Keratinocyte (primary cell): ENCODE results near the gene GAPDHS. TPM values are rescaled to one million over a fixed set of nuclear protein-coding genes. Genes with fewer than 3 reads are reported as not detected.

Experiments
- DNase-seq: peaks from one replicate; pipeline ENCODE4 v3.0.0-alpha.2; 2011; ENCODE audit warnings: low read depth, missing footprints, low spot score
- FAIRE-seq: peaks from 2 replicates; lab custom pipeline; 2011; peaks lifted over from hg19 to GRCh38; lab: Jason Lieb, UNC
- H2AFZ ChIP-seq: 2 replicates; pipeline ENCODE4 v1.6.0; 2012; ENCODE audit warnings: low read length, control low read depth, inconsistent platforms; ENCODE audit not compliant: control insufficient read depth
- H3K27ac ChIP-seq: 2 replicates; pipeline ENCODE4 v1.5.1; 2011; ENCODE audit warnings: low read length; ENCODE audit not compliant: control insufficient read depth, insufficient read depth
- H3K27me3 ChIP-seq: 3 replicates; pipeline ENCODE4 v1.6.0; 2011; ENCODE audit warnings: low read length; ENCODE audit not compliant: control insufficient read depth, insufficient read depth; ENCODE audit errors: extremely low read depth
- H3K36me3 ChIP-seq, 2 experiments: 2 replicates in 1 of 2; 3 replicates in 1 of 2; pipeline ENCODE4 v1.5.1; 2011; ENCODE audit warnings: low read length in 2 of 2, mild to moderate bottlenecking in 1 of 2; ENCODE audit not compliant: control insufficient read depth in 2 of 2, insufficient read depth in 2 of 2; ENCODE audit errors: extremely low read depth in 1 of 2
- H3K4me1 ChIP-seq: 3 replicates; pipeline ENCODE4 v1.5.1; 2011; ENCODE audit warnings: low read length; ENCODE audit not compliant: control insufficient read depth, insufficient read depth; ENCODE audit errors: extremely low read depth
- H3K4me2 ChIP-seq: 3 replicates; pipeline ENCODE4 v1.6.0; 2011; ENCODE audit warnings: low read depth, low read length; ENCODE audit not compliant: control insufficient read depth, insufficient read depth; ENCODE audit errors: extremely low read depth
- H3K4me3 ChIP-seq, 3 experiments: fragments of 200-600 bp in 1 of 3; sonication (generic) in 1 of 3; 2 replicates in 2 of 3; 3 replicates in 1 of 3; pipeline ENCODE4 v1.5.1; 2011 to 2016; ENCODE audit warnings: low read length in 3 of 3, mild to moderate bottlenecking in 3 of 3, control low read depth in 2 of 3, inconsistent platforms in 1 of 3, low read depth in 1 of 3, mixed read lengths in 1 of 3, mixed run types in 1 of 3, moderate library complexity in 1 of 3; ENCODE audit not compliant: control insufficient read depth in 2 of 3, insufficient read depth in 2 of 3; ENCODE audit errors: extremely low read depth in 1 of 3
- H3K79me2 ChIP-seq: 2 replicates; pipeline ENCODE4 v1.6.0; 2012; ENCODE audit warnings: low read length; ENCODE audit not compliant: control insufficient read depth, insufficient read depth
- H3K9ac ChIP-seq: 3 replicates; pipeline ENCODE4 v1.6.0; 2011; ENCODE audit warnings: low read length; ENCODE audit not compliant: control insufficient read depth, insufficient read depth; ENCODE audit errors: extremely low read depth
- H3K9me1 ChIP-seq: 3 replicates; pipeline ENCODE4 v1.6.0; 2011; ENCODE audit warnings: low read length; ENCODE audit not compliant: control insufficient read depth, insufficient read depth; ENCODE audit errors: extremely low read depth
- H3K9me3 ChIP-seq: 2 replicates; pipeline ENCODE4 v1.5.1; 2012; ENCODE audit warnings: low read depth, low read length; ENCODE audit not compliant: control insufficient read depth
- H4K20me1 ChIP-seq: 3 replicates; pipeline ENCODE4 v1.6.0; 2011; ENCODE audit warnings: low read length; ENCODE audit not compliant: control insufficient read depth, insufficient read depth; ENCODE audit errors: extremely low read depth
- EZH2 ChIP-seq: IDR thresholded peaks from one replicate; pipeline ENCODE4 v1.6.1; 2012; ENCODE audit warnings: inconsistent platforms, mild to moderate bottlenecking, low read length, moderate library complexity
- dilution Hi-C: fragments of 300-500 bp; cut with MboI; formaldehyde crosslinking; loops from one replicate; pipeline ENCODE4 v1.7.0; 2020; ENCODE audit warnings: low sequenced_read_pairs; ENCODE audit not compliant: extremely low pct_ligation_motif_present
- polyA plus RNA-seq, 5 experiments: library from polyadenylated mRNA; depleted of rRNA in 3 of 5; stranded (reverse) in 3 of 5; stranded (forward) in 1 of 5; unstranded in 1 of 5; fragments of >200 nt; gene quantifications; 1 replicate in 1 of 5; 2 replicates in 3 of 5; 3 replicates in 1 of 5; pipeline versions ENCODE4 v1.2.1 to v1.2.3, GENCODE V29; 2011 to 2012; ENCODE audit warnings: missing spikeins in 2 of 5, low read depth in 1 of 5, low replicate concordance in 1 of 5
- TF ChIP-seq, protein P1 (sequence below), 3 experiments: IDR thresholded peaks in 1 of 3; conservative IDR thresholded peaks in 1 of 3; optimal IDR thresholded peaks in 1 of 3; 2 replicates in 2 of 3; 3 replicates in 1 of 3; pipeline versions ENCODE3 to v1.5.1; 2011; ENCODE audit warnings: low read length in 3 of 3, mild to moderate bottlenecking in 3 of 3, moderate library complexity in 2 of 3, control low read depth in 1 of 3, inconsistent platforms in 1 of 3; ENCODE audit not compliant: insufficient read depth in 2 of 3; ENCODE audit errors: extremely low read depth in 1 of 3

GAPDHS gene
- polyA plus RNA-seq, 1 donor (not counting 4 experiments of a cell fraction or from before 2014, with no cell fraction given), result 0.08 TPM

GRCh38 chr19:35577918-35578317, 44.7 kb downstream of the GAPDHS start:
- H3K4me3 ChIP-seq, result no peak overlapping the region
- H4K20me1 ChIP-seq, result no peaks in the 10 kb centered on the region
- no peak overlapping the region for H3K27ac ChIP-seq
- no peaks in the 10 kb centered on the region for H3K9me1 ChIP-seq
- H2AFZ ChIP-seq, result no peak overlapping the region
- H3K9ac ChIP-seq, result no peak overlapping the region
- H3K4me2 ChIP-seq, result no peak overlapping the region
- FAIRE-seq, result no peak
- dilution Hi-C loops, result no loop called here
- no peak for TF ChIP-seq EZH2
- TF ChIP-seq, protein P1, sequence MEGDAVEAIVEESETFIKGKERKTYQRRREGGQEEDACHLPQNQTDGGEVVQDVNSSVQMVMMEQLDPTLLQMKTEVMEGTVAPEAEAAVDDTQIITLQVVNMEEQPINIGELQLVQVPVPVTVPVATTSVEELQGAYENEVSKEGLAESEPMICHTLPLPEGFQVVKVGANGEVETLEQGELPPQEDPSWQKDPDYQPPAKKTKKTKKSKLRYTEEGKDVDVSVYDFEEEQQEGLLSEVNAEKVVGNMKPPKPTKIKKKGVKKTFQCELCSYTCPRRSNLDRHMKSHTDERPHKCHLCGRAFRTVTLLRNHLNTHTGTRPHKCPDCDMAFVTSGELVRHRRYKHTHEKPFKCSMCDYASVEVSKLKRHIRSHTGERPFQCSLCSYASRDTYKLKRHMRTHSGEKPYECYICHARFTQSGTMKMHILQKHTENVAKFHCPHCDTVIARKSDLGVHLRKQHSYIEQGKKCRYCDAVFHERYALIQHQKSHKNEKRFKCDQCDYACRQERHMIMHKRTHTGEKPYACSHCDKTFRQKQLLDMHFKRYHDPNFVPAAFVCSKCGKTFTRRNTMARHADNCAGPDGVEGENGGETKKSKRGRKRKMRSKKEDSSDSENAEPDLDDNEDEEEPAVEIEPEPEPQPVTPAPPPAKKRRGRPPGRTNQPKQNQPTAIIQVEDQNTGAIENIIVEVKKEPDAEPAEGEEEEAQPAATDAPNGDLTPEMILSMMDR (optimal IDR thresholded peaks at IDR 0.05 in 1 of 3, IDR thresholded peaks at IDR 0.05 in 1 of 3, conservative IDR thresholded peaks at IDR 0.05 in 1 of 3; ENCODE audit: extremely low read depth in 1 of 3, insufficient read depth in 2 of 3, low read length in 3 of 3), result no peak
- H3K9me3 ChIP-seq, result no peaks in the 10 kb centered on the region
- DNase-seq, result no peak
- no peaks in the 10 kb centered on the region for H3K4me1 ChIP-seq
- H3K27me3 ChIP-seq, result no peaks in the 10 kb centered on the region
- H3K36me3 ChIP-seq, result no peaks in the 10 kb centered on the region
- no peaks in the 10 kb centered on the region for H3K79me2 ChIP-seq

- no peaks in the 10 kb centered on the region for H4K20me1 ChIP-seq
- no peak overlapping the region for H3K4me3 ChIP-seq
- no peaks in the 10 kb centered on the region for H3K9me1 ChIP-seq
- no peaks in the 10 kb centered on the region for H3K4me1 ChIP-seq
- dilution Hi-C loops, result no loop called here
- no peaks in the 10 kb centered on the region for H3K36me3 ChIP-seq
- FAIRE-seq, result no peak
- H3K27me3 ChIP-seq, result no peaks in the 10 kb centered on the region
- no peaks in the 10 kb centered on the region for H3K79me2 ChIP-seq
- no peak overlapping the region for H3K9ac ChIP-seq
- TF ChIP-seq, protein P1 (optimal IDR thresholded peaks at IDR 0.05 in 1 of 3, IDR thresholded peaks at IDR 0.05 in 1 of 3, conservative IDR thresholded peaks at IDR 0.05 in 1 of 3; ENCODE audit: extremely low read depth in 1 of 3, insufficient read depth in 2 of 3, low read length in 3 of 3), result no peak
- TF ChIP-seq EZH2, result no peak
- H3K4me2 ChIP-seq, result no peak overlapping the region
- no peaks in the 10 kb centered on the region for H3K9me3 ChIP-seq
- H3K27ac ChIP-seq, result no peak overlapping the region
- no peak overlapping the region for H2AFZ ChIP-seq
- DNase-seq, result no peak
Observed at GRCh38 chr19:35578707-35579106, 45.5 kb downstream of the GAPDHS start.
